ENCODE results near the gene ZNF462.
"Not testable (repeated sequence)": the region's sequence is repeated elsewhere in the genome, so short reads cannot be mapped to it uniquely, and the experiment has no call there.

ZNF462 gene, protein sequence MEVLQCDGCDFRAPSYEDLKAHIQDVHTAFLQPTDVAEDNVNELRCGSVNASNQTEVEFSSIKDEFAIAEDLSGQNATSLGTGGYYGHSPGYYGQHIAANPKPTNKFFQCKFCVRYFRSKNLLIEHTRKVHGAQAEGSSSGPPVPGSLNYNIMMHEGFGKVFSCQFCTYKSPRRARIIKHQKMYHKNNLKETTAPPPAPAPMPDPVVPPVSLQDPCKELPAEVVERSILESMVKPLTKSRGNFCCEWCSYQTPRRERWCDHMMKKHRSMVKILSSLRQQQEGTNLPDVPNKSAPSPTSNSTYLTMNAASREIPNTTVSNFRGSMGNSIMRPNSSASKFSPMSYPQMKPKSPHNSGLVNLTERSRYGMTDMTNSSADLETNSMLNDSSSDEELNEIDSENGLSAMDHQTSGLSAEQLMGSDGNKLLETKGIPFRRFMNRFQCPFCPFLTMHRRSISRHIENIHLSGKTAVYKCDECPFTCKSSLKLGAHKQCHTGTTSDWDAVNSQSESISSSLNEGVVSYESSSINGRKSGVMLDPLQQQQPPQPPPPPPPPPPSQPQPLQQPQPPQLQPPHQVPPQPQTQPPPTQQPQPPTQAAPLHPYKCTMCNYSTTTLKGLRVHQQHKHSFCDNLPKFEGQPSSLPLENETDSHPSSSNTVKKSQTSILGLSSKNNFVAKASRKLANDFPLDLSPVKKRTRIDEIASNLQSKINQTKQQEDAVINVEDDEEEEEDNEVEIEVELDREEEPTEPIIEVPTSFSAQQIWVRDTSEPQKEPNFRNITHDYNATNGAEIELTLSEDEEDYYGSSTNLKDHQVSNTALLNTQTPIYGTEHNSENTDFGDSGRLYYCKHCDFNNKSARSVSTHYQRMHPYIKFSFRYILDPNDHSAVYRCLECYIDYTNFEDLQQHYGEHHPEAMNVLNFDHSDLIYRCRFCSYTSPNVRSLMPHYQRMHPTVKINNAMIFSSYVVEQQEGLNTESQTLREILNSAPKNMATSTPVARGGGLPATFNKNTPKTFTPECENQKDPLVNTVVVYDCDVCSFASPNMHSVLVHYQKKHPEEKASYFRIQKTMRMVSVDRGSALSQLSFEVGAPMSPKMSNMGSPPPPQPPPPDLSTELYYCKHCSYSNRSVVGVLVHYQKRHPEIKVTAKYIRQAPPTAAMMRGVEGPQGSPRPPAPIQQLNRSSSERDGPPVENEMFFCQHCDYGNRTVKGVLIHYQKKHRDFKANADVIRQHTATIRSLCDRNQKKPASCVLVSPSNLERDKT (N-terminal part only)

DNA sequence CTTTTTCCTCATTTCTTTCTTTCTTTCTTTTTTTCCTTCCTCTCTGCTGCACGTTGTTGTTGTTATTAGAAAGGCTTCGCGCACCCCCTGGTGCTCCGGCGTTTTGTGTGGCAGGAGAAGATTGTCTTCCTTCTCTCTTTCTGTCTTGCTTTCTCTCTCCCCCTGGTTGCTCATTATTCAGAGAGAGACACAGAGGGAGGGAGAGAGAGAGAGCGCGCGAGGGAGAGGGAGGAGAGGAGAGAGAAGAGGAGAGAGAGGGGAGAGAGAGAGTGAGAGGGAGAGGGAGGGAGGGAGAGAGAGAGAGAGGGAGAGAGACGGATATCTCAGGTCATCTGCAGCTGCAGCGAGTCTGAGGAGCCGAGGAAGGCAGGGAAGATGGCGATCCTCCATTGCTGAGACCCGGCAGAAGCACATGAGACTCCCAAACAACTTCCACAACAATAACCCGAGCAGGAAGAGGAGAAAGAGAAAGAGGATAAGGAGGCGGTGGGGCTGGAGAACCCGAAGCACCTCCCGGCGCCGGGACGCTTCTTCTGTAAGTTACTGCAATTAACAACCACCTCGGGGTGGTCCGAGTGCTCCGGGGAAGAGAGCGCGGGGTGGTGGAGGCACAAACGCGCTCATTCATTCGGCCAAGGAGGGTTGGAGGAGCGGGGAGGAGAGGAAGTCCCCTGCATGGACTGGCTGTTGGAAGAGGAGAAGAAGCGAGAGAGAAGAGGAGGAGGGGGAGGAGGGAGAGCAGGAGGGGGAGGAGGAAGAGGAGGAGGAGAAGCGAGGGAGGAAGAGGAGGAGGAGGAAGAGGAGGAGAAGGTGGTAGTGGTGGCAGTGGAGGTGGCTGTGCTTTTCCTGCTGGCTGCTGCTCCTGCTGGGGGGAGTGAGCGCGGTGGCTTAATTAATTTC lies at the start of gene ZNF462:
Gene ZNF462, plus strand, starts transcription at position 346 of the 900 bp plus-strand sequence. CDS start 60,218 bp downstream, outside the sequence.
- no peak for DNase-seq (ENCODE audit: low read depth)

DNA sequence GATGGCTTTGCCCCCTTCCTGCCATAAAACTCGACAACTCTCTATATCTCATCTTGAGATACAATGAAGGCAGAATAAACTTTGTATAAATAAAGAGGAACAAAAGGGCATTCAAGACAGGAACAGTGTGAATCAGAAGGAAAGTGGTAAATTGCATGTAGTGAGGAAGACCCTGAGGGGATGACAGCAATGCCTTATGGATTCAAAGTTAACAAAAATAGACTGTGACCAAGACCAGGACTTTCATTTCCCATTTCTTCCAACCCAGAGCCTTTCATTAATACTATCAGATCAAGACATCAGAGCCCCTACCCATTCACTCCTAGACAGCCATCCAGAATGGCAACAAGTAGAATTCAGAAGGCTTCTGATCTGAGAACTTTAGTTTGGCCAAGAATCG lies 46.4 kb upstream of the ZNF462 start:
- no peak for DNase-seq (ENCODE audit: low read depth)

DNA sequence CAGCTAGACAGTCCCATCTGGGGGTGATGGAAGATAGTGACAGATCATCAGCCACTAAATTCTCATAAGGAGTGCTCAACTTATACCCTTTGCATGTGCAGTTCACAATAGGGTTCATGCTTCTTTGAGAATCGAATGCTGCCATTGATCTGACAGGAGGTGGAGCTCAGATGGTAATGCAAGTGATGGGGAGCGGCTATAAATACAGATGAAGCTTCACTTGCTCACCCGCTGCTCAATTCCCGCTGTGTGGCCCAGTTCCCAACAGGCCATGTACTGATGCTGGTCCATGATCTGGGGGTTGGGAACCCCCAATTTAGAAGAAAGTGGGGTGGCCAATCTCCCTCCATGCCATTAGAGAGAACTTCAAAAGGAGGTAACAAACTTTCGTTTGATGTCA lies 44.9 kb upstream of the ZNF462 start:
- no peak for DNase-seq (ENCODE audit: low read depth)

DNA sequence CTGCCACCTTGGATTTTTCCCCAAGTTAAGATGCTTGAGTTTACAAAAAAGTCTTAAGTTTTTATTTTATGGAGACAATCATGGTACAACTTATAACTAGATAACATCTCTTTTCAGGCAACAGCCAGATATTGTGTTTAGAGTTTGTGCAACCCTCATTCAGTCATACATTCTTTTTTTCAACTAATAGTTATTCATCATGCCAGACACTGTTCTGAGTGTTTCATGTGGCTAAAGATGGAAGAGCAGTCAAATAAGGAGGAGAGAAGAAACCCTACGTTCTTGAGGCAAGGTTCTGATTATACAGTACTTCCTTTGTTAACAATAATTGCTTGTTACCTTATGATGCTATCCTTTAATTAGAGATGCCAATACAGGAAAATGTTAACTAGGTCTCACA lies 42.1 kb upstream of the ZNF462 start:
- no peak for DNase-seq (ENCODE audit: low read depth)

DNA sequence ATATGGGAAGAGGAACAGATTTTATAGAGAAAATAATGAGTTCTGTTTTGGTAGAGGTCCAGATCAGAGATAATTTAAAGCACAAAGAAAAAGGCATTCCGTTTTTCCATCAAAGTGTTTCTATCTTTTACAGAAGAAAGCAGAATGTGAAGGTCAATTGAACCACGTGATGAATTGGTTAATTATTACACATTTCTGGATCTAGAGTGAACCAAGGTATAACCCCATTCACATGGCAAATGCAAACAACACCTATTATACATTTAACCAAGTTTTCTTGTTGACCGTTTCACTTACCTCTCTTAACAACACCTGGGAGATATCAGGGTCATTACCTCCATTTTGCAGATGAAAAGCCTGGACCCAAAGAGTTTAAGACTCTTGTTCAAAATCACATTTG lies 34.9 kb upstream of the ZNF462 start:
- DNase-seq (ENCODE audit: low read depth) = no peak

DNA sequence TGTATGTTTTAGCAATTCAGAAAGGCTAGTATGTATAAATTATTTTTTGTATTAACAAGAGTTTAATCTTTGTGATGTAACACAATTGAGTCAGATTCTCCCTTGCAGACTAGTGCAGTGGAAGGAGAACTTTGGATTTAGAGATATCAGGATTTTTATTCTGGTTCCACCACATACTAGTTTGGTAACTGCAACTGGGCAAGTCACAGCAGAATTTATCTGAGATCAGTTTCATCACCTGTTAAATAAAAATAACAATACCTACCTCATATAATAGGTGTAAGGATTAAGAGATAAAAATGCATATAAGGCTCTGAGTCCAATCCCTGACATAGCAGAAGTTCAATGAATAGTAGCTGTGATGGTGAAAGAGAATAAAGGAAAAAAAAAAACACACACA lies 34.0 kb upstream of the ZNF462 start:
- no peak for DNase-seq (ENCODE audit: low read depth)

DNA sequence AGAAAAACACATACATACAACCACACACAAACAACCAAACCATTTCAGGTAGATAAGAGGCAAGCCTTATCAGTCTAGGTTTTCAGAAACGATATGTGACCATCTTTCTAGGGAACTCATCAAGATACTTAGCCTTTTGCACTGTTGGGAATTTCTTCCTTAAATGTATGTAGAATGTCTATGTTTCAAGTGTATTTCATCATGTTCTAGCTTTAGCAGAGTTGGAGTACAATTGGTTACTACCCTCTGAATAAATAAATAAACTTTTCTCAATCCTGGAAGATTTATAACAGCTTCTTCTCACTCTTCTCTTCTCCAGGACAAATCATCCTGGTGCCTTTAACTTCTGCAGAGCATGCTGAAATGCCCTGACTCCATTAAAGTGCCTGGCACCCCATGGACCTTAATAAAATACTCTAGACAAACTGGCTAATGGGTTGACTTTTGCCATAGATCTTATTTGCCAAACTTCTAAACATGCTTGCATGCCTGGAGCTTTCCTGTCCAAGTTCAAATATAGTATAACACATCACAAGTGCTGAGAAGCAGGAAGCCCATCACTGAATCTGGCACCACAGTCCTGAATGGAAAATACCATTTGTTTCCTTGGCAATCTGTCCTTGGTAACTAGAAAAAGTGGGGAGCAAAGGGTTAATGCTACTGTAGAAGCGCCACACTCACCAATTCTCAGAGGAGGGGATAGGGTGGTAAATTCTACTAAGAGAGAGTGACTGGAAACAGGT lies 33.1 kb upstream of the ZNF462 start:
- no peak for DNase-seq (ENCODE audit: low read depth)

DNA sequence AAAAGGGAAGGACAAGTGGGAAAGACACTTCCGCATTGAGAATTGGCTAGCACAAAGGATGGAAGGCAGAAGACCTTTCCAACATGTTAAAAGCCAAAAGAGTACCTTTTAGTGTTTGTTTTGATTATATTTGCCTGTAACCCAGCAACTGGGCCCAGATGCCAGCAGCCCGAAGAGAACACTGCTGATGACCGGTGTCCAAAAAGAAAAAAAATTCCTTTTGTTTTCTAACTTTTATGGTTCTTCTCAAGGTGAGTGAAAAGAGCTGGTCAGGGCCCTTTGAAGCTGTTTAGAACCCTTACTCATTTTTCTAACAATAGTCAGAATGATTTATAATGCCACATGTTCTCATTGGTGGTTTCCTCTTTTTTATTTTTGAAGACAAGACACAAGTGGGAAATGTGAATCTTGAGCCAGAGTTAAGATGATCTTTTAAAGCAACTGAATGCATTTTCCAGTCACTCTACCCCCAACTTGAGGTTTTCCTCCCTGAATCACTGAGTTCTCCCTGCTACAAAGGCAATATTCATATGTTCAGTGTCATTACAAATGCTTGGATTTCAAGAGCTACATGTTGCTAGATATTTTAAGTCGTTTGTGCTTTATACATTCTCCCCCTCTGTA lies 32.3 kb upstream of the ZNF462 start:
- DNase-seq (ENCODE audit: low read depth) = no peak

DNA sequence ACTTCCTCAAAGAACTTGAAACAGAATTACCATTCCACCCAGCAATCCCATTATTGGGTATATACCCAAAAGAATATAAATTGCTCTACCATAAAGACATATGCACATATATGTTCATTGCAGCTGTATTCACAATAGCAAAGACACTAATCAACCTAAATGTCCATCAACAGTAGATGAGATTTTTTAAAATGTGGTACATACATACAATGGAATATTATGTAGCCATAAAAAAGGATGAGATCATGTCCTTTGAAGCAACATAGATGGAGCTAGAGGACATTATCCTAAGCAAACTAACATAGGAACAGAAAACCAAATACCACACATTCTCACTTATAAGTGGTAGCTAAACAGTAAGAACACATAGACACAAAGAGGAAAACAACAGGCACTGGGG lies 28.1 kb upstream of the ZNF462 start:
- DNase-seq (ENCODE audit: low read depth) = no peak

DNA sequence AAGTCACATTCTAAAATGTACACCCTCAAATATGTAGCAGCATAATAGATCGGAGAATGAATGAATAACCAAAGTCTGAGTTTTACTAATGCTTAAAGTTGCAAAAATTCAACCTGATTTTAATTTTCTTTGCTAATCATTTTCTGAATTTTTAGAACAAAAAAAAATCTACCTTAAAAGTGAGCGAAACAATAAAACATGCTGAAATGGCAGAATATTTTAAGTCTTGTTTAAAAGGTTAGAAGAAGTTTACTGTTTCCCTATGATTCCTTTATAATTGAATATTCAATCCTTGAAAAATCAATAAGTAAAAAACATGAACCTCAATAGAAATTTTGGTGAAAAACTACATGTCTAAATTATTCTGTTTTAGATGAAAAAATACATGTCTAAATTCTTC lies 27.1 kb upstream of the ZNF462 start:
- no peak for DNase-seq (ENCODE audit: low read depth)

DNA sequence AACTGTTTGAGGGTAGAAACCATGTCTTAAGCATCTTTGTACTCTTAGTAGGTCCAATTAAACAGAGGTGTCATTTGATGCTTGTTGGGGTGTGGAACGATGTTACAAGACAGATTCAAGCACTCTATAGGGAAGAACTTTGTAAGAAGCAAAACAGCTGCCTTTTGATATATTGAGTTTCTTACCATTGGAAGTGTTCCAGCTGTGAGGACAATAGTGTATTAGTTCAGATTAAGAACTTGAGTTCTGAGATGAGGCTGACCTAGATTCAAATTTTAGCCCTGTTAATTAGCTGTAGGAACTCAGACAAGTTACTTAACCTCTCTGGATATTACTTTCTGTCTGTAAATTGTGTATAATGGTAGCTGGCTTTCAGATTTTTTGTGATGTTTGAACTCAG lies 19.6 kb upstream of the ZNF462 start:
- no peak for DNase-seq (ENCODE audit: low read depth)

DNA sequence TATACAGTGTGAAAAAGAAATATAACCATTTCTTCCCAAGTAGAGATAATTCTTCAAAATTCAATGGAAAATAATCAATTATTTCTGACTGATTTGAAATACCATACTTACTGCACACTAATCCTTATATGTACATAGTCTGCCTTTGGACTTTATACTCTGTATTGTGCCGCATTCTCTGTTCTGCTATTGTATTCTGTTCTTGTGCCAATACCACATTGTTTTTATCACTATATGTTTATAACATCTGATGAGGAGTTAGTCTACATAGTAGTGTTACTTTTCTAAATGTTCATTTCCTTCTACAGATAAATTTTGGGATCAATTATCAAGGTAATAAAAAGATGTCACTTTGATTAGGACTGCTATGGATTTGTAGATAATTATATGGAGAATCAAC lies 16.7 kb upstream of the ZNF462 start:
- DNase-seq (ENCODE audit: low read depth) = no peak

DNA sequence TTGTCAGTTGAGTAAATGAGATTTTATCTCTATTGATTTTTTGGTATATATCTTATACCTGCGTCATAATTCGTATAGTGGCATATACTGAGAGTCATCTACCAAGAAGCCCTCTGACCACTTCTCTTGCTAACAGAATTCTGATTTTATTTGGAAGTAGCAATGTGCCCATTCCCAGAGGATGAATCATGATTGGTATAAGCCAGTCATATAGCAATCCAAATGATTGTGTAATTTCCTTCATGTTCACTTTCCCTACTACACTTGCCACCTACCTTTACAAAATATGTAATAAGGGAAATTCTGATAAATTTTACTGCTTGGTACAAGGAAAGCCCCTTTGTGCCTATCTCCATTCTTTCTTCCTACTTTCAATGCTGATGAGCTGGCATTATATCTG lies 16.1 kb upstream of the ZNF462 start:
- DNase-seq (ENCODE audit: low read depth) = no peak

DNA sequence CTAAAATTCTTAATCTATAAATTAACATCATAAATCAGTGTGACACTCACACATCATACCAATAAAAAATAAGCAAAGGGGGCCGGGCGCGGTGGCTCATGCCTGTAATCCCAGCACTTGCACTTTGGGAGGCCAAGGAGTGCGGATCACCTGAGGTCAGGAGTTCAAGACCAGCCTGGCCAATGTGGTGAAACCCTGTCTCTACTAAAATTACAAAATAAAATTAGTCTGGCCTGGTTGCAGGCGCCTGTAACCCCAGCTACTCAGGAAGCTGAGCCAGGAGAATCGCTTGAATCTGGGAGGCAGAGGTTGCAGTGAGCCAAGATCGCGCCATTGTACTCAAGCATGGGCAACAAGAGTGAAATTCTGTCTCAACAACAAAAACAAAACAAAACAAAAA lies 11.3 kb upstream of the ZNF462 start:
- DNase-seq (ENCODE audit: low read depth) = not testable (repeated sequence)

DNA sequence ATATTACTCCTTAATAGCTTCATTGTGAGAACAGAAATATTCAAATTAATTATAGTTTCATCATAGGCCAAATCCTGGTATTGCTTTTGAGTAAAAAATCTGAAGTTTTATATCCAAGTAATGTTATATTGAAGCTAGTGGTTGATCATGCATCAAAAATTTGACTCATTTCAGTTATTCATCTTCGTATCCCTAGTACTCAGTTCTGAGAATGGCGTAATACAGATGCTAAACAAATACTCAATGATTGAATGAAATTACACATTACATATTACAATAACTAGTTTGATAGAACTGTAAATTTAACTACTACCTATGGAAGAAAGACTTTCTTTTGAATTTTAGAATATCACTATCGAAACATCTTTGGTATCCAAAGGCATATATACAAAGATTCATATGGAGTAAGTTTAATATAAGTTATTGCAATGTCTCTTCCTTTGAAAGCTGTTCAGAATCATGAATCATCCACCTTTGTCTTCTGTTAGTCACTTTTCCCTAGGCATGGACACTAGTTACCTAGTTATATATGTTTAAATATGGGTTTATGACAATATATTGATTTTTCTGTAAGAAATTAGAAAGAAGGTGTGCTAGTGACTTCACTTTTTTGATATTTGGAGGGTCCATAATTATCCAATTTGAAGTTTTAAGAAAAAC lies 5.0 kb upstream of the ZNF462 start:
- no peak for DNase-seq (ENCODE audit: low read depth)

DNA sequence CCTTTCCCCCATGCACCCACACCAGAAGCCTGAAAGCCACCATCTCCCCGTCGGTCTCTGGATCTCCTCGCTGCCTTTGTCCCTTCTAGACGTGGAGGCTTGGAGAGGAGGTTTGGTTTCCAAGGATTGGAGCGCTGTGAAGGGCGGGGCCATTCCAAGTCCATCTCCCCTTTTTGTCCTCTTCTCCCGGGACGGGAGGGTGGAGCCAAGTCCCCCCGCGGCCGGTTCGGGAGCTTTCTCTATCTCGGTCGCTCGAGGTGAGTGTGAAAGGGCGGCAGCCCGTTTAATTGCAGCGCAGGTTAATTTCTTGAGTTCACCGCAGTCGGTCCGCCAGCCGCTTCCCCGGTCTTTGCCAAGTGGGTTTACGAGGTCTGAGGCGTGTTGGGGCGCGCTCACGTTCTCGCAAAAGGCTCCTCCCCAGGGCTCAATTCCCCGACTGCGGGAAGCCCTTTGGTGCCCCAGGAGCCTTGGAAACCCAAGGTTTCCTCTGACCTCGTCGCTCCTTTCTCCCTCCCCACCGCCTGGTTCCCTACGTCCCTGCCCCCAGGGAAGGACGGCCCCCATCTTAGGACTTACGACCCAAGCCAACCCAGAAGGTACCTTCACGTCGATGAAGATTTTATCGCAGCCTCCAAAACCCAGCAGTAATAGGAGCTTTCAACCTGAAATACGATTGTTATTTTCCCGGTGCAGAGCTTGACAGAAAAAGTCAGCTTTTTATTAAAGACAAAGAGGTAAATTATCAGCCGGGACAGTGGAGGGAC lies 2.8 kb upstream of the ZNF462 start:
- no peak for DNase-seq (ENCODE audit: low read depth)

DNA sequence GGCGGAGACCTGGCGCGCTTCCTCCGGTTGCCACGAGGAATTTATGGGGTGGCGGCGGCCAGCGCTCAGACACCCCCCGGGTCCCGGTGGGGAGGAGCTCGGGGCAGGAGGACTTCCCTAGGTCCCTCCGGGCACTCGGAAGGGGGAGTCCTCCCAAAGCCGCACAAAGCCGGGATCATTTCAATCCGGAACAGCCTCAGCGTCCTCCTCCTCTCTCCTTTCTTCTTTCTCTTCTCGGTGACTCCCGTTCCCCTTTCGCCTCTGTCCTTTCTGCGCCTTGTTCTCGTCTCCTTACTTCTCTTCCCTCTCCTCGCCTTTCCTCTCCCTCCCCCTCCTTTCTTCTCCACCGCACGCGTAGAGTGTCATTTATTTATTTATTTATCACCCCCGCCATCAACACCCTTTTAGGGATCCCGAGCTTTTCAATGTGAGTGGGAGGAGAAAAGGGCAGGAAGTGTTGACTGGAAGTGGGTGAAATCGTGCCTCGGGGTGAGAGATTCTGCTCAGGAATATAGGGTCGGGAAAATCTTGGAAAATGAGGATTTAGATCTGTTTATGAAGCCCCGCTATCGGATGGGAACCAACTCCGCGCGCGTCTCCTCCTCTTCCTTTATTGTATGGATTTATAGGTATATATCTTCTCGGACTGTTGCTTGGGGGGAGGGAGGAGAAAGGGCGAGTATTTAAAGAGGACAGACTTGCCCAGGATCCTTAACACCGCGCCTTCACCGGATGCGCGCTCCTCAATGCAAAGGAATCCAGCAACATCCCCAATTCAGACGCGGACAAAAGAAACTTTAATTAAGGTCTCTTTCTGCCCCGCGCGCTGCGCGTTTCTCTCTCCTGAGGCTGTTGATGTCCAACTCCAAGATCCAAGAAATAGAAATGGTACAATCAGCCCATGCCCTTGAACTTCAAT lies 2.0 kb upstream of the ZNF462 start:
- DNase-seq (ENCODE audit: low read depth) = no peak

DNA sequence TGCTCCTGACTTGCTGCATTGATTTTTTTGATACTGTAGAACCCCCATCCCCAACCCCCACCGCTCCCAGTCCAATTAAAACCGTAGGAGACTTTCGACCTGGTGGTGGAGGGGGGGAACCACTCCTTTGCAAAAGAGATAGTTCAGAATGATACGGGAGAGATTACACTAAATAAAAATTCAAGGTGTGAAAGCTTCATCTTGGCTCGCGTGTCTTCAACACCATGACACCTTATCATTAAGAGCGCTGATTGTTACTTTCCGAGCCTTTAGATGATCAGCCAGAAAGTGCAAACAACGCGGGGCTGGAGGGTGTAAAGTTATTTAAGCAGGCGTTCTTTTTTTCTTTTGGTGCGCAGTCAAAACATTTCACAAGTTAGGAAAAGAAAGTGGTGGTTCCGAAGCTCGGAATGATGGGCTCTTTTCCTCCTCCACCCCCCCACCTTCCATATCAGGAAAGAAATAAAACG lies 1.3 kb upstream of the ZNF462 start:
- DNase-seq (ENCODE audit: low read depth) = no peak
